ENCODE data around the gene ADAP1. TPM values are rescaled to one million over a fixed set of nuclear protein-coding genes. Genes with fewer than 3 reads are reported as not detected.
"Not testable (repeated sequence)": the region's sequence is repeated elsewhere in the genome, so short reads cannot be mapped to it uniquely, and the experiment has no call there.

ADAP1 gene
- polyA plus RNA-seq, 1 experiment = 0.87 TPM

- POLR2A ChIA-PET = no interaction called here
Observed at GRCh38 chr7:945147-945555, 9.3 kb downstream of the ADAP1 start.

GRCh38 chr7:944744-945143 is 9.7 kb downstream of the ADAP1 start:
- Histone ChIP-seq H3K27ac (ENCODE audit: low read depth, low read length) (no peak overlapping the region), H3K4me3 (ENCODE audit: low read depth, low read length) (no peak overlapping the region), H3K9me3 (ENCODE audit: control insufficient read depth, insufficient read depth, low read length) (no peaks in the 10 kb centered on the region; the same call in 1 of the 2 replicates), H3K27me3 (ENCODE audit: control insufficient read depth, insufficient read depth, low read length) (no peaks in the 10 kb centered on the region)
- POLR2A ChIA-PET = no interaction called here
- CTCF ChIA-PET = no interaction called here
- TF ChIP-seq CTCF (IDR thresholded peaks at IDR 0.05; ENCODE audit: low read depth, low read length) = no peak
- DNase-seq (ENCODE audit: low read depth, low spot score) = no peak

More at GRCh38 chr7:945147-945555, 9.3 kb downstream of the ADAP1 start:
- CTCF ChIA-PET = no interaction called here
- Histone ChIP-seq H3K4me3 (ENCODE audit: low read depth, low read length) (no peak overlapping the region), H3K27me3 (ENCODE audit: control insufficient read depth, insufficient read depth, low read length) (no peaks in the 10 kb centered on the region), H3K9me3 (ENCODE audit: control insufficient read depth, insufficient read depth, low read length) (no peaks in the 10 kb centered on the region; the same call in 1 of the 2 replicates), H3K27ac (ENCODE audit: low read depth, low read length) (no peak overlapping the region)
- DNase-seq (ENCODE audit: low read depth, low spot score) = no peak
- TF ChIP-seq CTCF (IDR thresholded peaks at IDR 0.05; ENCODE audit: low read depth, low read length) = no peak

GRCh38 chr7:943793-944192 is 10.7 kb downstream of the ADAP1 start:
- H3K4me3 ChIP-seq (ENCODE audit: low read depth, low read length); CTCF ChIA-PET; H3K27ac ChIP-seq (ENCODE audit: low read depth, low read length); DNase-seq (ENCODE audit: low read depth, low spot score); H3K9me3 ChIP-seq (ENCODE audit: control insufficient read depth, insufficient read depth, low read length); POLR2A ChIA-PET; H3K27me3 ChIP-seq (ENCODE audit: control insufficient read depth, insufficient read depth, low read length): not testable (repeated sequence)

- ChIA-PET POLR2A (no interaction called here), CTCF (no interaction called here)
- no peak for DNase-seq (ENCODE audit: low read depth, low spot score)
- H3K9me3 ChIP-seq (ENCODE audit: control insufficient read depth, insufficient read depth, low read length) = peaks cover 5% of the 10 kb centered on the region; the same call in 1 of the 2 replicates
- H3K4me3 ChIP-seq (ENCODE audit: low read depth, low read length) = no peak overlapping the region
- H3K27me3 ChIP-seq (ENCODE audit: control insufficient read depth, insufficient read depth, low read length) = no peaks in the 10 kb centered on the region
- TF ChIP-seq CTCF (IDR thresholded peaks at IDR 0.05; ENCODE audit: low read depth, low read length) = no peak
- H3K27ac ChIP-seq (ENCODE audit: low read depth, low read length) = no peak overlapping the region
Observed at GRCh38 chr7:940599-941408, 13.7 kb downstream of the ADAP1 start.

- TF ChIP-seq CTCF (IDR thresholded peaks at IDR 0.05; ENCODE audit: low read depth, low read length) = no peak
- H3K27me3 ChIP-seq (ENCODE audit: control insufficient read depth, insufficient read depth, low read length) = no peaks in the 10 kb centered on the region
- no peak overlapping the region for H3K4me3 ChIP-seq (ENCODE audit: low read depth, low read length)
- DNase-seq (ENCODE audit: low read depth, low spot score) = no peak
- POLR2A ChIA-PET = no interaction called here
- no peak overlapping the region for H3K27ac ChIP-seq (ENCODE audit: low read depth, low read length)
- peaks cover 5% of the 10 kb centered on the region; the same call in 1 of the 2 replicates for H3K9me3 ChIP-seq (ENCODE audit: control insufficient read depth, insufficient read depth, low read length)
- CTCF ChIA-PET = interaction anchor here (0.6 kb wide), 1 partner anchor 116 kb away, joined by 3 read pairs; no protein-coding TSS in a partner anchor
Observed at GRCh38 chr7:939843-940242, 14.6 kb downstream of the ADAP1 start.

Measured in AG04450 (cell line).